HG03565 (cell line): ENCODE data around the gene SLC5A3.

Source experiments
- ATAC-seq: cut with Tn5 transposase; IDR thresholded peaks from one replicate; pipeline ENCODE4 v1.9.1; 2021; ENCODE audit warnings: mild to moderate bottlenecking, moderate library complexity; ENCODE audit not compliant: unreplicated experiment

SLC5A3 gene

GRCh38 chr21:34094949-34095348, 21.6 kb downstream of the SLC5A3 start:
- ATAC-seq, result no peak

- ATAC-seq, result no peak
Measured at GRCh38 chr21:34097442-34097841, 24.1 kb downstream of the SLC5A3 start.

DNA sequence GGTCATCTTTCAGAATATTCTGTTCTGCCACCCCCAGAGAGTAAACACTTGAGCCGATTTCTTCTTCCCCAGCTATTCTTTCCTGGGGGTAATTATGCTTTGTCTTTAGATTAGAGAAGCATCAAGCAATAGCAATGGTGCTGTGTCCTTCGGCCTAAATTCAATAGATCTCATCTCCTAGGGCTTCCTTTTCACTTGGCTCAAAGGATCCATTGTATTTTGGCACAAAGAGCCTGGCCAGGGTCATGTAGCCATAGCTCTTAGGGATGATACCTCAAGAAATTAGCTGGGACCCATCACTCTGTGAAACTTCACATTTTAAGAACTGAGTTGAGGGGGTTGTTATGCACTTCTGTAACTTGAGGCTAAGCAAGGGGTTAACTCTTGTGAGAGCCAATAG, 27.0 kb downstream of the SLC5A3 start:
- ATAC-seq, result no peak

- ATAC-seq, result no peak
Measured at GRCh38 chr21:34100790-34101189, 27.4 kb downstream of the SLC5A3 start.

DNA sequence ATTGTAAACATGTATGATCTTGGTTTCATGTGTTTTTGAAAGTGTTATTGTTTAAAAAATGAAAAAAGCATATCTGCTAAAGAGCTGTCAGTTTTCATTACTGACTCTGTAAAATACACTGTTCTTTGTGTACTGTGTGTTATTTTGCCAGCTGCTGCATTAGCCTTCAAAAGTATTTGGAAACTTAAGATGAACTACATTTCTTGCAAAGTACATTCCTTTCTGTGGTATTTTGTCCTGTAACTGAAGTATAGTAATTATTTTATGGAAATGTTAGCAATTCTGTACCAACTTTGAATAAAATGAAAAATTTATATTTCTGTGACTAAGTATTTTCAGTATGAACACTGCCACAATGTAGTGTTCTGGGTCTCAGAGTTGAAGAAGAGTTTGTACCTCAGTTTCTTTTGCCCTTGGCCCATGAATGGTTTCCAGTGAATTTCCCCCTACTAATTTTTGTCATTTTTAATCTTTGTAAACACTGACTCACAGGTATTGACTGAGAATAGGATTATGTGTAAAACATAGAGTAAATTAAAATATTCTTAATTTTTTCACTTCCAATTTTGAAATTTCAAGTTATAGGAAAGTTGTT, 32.7 kb downstream of the SLC5A3 start:
- no peak for ATAC-seq

DNA sequence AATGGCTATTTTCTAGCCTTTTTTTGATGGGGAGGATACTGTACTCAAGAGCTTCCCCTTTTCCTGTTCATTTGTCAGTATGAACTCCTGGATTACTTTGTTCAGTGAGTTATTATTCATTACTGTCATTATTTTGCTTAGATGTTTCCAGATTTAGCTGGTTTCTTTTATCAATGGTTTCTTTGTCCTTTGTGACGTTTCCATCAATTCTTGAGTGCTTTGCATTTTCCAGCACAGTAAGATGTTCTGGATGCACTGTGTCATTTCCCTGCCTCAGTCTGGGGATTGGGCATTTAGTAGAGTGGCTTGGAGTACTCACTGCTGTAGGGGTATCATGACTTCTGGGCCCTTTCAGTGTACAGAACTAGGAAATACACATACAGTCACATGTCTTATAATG, 34.2 kb downstream of the SLC5A3 start:
- ATAC-seq, result no peak

- ATAC-seq, result no peak
Measured at GRCh38 chr21:34109075-34109474, 35.7 kb downstream of the SLC5A3 start.

DNA sequence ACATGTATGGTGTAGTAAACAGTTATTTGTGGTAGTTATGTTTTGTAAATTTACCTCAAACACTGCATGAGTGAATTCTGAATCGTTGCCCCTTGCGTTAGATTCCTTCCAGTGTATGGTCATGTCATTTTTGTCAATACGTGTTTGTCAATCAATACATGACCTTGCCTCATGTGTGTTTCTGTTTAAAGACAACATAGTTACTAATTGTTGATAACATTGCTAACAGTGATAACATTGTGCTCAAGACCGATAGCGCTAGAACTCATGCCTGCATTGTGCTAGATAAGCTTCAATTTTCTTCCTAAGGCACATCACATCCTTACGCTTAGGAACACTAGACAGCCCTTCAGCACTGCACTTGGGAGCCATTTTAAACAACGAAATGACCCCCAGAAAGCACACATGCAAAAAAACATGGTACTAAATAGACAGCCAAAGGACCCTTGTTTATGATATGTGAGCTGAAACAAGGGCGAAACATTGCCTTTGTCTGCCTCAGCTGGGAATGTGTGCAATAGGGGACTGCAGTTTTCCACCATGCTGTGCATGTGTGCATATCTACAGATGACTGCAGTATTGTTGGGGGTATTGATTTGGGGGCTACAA, 37.3 kb downstream of the SLC5A3 start:
- ATAC-seq, result no peak

GRCh38 chr21:34112316-34113033, 39.1 kb downstream of the SLC5A3 start:
- no peak for ATAC-seq

DNA sequence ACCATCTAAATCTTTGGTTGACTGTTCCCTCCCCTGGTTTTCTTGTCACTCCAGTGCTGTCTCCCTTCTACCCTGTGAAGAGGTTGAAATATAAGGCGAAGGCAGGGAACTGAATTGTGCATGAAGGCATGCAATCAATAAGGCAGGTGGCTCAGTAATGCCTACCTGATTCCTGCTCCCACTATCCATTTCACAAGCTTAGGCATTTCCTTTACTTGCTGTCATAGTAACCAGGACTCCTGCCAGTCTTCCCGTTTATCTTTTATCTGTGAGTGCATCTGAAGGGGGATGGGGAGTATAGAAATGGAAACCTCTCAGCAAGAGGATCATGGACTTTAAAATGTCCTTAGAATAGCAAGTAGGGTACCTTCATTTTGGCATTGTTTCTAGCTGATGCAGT, 40.5 kb downstream of the SLC5A3 start:
- ATAC-seq, result no peak

DNA sequence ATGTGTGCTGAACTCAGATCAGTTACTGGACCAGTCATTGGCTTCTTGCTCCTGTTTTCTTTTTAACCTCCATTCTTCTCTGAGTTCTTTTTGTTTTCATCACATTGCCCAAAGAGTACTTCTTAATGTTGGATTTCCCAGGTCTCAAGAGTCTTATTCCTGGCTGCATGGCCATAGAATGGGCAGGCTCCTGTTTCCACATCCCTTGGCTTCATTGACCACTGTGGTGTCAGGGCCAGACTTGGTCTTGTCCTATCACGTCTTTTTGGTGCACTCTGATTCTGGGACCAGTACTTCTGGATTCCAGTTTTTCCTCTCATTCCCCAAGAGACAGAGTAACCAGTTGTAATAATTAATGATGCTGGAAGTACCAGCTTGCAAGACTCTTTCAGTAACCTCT, 41.8 kb downstream of the SLC5A3 start:
- no peak for ATAC-seq

DNA sequence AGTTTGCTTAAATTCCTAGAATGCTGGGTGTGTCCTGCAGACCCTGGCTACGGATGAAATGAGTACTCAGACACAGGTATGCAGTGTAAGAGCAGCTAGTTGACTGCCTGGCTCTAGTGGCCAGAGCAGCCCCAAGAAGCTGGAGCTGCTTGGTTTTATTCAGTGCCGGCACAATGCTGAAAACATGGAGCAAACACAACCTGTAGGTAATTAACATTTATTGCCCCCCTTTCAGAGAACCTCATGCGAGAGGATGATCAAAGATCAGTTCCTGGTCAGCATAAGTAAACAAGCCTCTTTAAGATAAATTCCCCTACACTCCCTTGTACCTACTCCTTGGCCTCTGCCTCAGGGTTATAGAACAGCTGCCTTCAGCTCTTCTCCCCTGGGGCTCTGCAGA, 43.2 kb downstream of the SLC5A3 start:
- ATAC-seq, result no peak

DNA sequence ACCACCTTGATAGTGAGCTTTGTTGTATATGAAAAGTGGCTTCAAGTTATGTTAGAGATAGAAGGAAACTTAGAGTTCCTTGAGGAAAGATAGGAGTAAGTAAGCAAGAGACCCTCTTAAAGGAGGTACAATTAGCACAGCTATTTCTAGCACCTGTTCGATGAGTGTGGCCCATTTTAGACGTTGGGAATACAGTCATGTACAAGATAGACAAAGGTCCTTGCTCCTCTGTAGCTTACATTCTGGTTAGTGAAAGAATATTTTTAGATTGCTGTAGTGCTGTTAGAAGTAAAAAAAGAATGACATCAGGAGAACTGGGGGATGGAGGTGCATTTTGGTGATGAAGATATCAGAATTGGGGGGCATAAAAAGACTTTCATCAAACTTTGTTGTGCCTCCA, 47.5 kb downstream of the SLC5A3 start:
- ATAC-seq, result no peak

DNA sequence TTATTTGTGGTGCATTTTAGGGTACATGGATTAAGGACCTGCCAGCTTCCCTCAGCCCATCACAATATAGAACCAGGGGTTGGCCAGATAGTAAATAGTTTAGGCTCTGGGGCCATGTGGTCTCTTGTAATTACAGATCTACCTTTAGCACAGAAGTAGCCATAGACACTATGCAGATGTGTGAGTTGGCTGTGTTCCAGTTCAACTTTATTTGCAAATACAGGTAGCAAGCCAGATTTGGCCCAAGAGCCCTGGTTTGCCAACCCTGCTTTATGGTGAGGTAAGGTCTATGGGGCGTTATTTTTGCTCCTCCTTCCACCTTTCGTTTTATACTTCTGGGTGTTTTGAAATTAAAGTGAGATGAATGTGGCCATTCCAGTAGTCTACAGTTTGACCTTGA, 48.7 kb downstream of the SLC5A3 start:
- ATAC-seq, result no peak
